ENCODE data around the gene FAM50B. TPM values are rescaled to one million over a fixed set of nuclear protein-coding genes. Genes with fewer than 3 reads are reported as not detected.

The FAM50B gene
- total and polyA plus RNA-seq, 10 of the 15 experiments (the other 5 are each of a cell fraction or from before 2014, with no cell fraction given) = 0.58 to 10.2 (median 5.9) TPM

GRCh38 chr6:3801960-3802359, 47.2 kb upstream of the FAM50B start (continued):
- TF ChIP-seq CBX3 (IDR thresholded peaks at IDR 0.05; ENCODE audit: borderline replicate concordance, low read depth) = no peak
- no peak for TF ChIP-seq REST (IDR thresholded peaks at IDR 0.05; ENCODE audit: low read depth, low read length)
- no peak for TF ChIP-seq ZBTB40 (IDR thresholded peaks at IDR 0.05; ENCODE audit: borderline replicate concordance)
- no peak for TF ChIP-seq YBX1 (IDR thresholded peaks at IDR 0.05)
- TF ChIP-seq SMAD5 (IDR thresholded peaks at IDR 0.05; ENCODE audit: low read depth) = no peak
- no peak for TF ChIP-seq ELK1 (IDR thresholded peaks at IDR 0.05; ENCODE audit: low read depth, low read length)

Measured in GM12878 (cell line).